Measurements from ENCODE around the gene ELOB. TPM values are rescaled to one million over a fixed set of nuclear protein-coding genes. Genes with fewer than 3 reads are reported as not detected.
A peak's percentile ranks its signal among the peaks of the same experiment; 100 is the strongest.

The ELOB gene
- total and polyA plus RNA-seq, 7 donors, result 226 to 660 (median 317) TPM

DNA sequence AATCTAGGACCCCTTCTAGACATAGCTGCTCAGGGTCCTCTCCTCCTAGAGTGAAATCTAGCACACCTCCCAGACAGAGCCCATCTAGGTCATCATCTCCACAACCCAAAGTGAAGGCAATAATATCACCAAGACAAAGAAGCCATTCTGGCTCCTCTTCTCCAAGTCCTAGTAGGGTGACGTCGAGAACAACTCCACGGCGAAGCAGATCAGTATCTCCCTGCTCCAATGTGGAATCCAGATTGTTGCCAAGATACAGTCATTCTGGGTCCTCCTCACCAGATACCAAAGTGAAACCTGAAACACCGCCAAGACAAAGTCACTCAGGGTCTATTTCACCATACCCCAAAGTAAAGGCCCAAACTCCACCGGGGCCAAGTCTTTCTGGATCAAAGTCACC is 13.9 kb downstream of the ELOB start:
- DNase-seq (no peak), ATAC-seq (peak; percentile 13 to 52 (median 37))
- Histone ChIP-seq H3K27ac (no peak overlapping the region), H3K27me3 (ENCODE audit: insufficient read depth in 3 of 3, low read length in 2 of 3) (no peaks in the 10 kb centered on the region), H3K36me3 (ENCODE audit: insufficient read depth in 1 of 2, low read depth in 1 of 2) (peaks cover 39 to 100% of the 10 kb centered on the region in 2 donors), H3K4me3 (no peak overlapping the region), H3K4me1 (peaks cover 10% of the 10 kb centered on the region), H3K9me3 (no peaks in the 10 kb centered on the region)
- TF ChIP-seq CTCF (IDR thresholded peaks at IDR 0.05), result no peak
- intact Hi-C loops (cut with DNase I), result no loop called here
- 52 to 79% (median 55%) methylated on average over 6 of the region's 6 CpGs for WGBS, 3 donors

DNA sequence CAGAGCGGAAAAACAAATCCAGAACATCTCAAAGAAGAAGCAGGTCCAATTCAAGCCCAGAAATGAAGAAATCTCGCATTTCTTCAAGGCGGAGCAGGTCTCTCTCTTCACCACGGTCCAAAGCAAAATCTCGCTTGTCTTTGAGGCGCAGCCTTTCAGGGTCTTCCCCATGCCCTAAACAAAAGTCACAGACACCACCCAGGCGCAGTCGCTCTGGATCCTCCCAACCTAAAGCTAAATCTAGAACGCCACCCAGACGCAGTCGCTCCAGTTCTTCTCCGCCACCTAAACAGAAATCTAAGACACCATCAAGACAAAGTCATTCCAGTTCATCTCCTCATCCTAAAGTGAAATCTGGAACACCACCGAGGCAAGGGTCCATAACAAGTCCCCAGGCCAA is 14.4 kb downstream of the ELOB start:
- Histone ChIP-seq H3K9me3 (no peaks in the 10 kb centered on the region), H3K27ac (no peak overlapping the region), H3K4me3 (no peak overlapping the region), H3K4me1 (peaks cover 8% of the 10 kb centered on the region), H3K36me3 (ENCODE audit: insufficient read depth in 1 of 2, low read depth in 1 of 2) (peaks cover 36 to 100% of the 10 kb centered on the region in 2 donors), H3K27me3 (ENCODE audit: insufficient read depth in 3 of 3, low read length in 2 of 3) (no peaks in the 10 kb centered on the region)
- DNase-seq, result peak in 1 of 2 donors; percentile 28
- ATAC-seq, result no peak
- intact Hi-C loops (cut with DNase I), result no loop called here
- TF ChIP-seq CTCF (IDR thresholded peaks at IDR 0.05), result no peak
- 96 to 99% (median 97%) methylated on average over 13 of the region's 13 CpGs for WGBS, 3 donors

DNA sequence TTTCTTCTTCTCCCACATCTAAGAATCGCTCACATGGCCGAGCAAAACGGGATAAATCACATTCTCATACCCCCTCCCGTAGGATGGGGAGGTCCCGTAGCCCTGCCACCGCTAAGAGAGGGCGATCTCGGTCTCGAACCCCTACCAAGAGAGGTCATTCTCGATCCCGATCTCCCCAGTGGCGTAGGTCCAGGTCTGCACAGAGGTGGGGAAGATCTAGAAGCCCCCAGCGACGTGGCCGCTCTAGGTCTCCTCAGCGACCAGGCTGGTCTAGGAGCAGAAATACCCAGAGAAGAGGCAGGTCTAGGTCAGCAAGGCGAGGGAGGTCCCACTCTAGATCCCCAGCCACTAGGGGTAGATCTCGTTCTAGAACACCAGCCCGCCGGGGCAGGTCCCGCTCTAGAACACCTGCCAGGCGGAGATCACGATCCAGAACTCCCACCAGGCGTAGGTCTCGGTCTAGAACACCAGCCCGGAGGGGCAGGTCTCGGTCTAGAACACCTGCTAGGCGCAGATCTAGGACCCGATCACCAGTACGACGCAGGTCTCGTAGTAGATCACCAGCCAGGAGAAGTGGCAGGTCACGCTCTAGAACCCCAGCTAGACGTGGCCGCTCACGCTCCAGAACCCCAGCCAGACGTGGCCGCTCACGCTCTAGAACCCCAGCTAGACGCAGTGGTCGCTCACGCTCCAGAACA is 15.0 kb downstream of the ELOB start:
- DNase-seq (peak in 1 of 2 donors; percentile 44), ATAC-seq (peak in 1 of 4 donors; percentile 8)
- Histone ChIP-seq H3K4me1 (peaks cover 9% of the 10 kb centered on the region), H3K4me3 (no peak overlapping the region), H3K27me3 (ENCODE audit: insufficient read depth in 3 of 3, low read length in 2 of 3) (no peaks in the 10 kb centered on the region), H3K9me3 (no peaks in the 10 kb centered on the region), H3K36me3 (ENCODE audit: insufficient read depth in 1 of 2, low read depth in 1 of 2) (peaks cover 32 to 100% of the 10 kb centered on the region in 2 donors), H3K27ac (no peak overlapping the region)
- no peak for TF ChIP-seq CTCF (IDR thresholded peaks at IDR 0.05)
- WGBS, 3 donors, result 97 to 98% (median 98%) methylated on average over 42 of the region's 42 CpGs
- intact Hi-C loops (cut with DNase I), result no loop called here

GRCh38 chr16:2761472-2761871 is 15.6 kb downstream of the ELOB start:
- 87 to 96% (median 95%) methylated on average over 10 of the region's 10 CpGs for WGBS, 3 donors
- Histone ChIP-seq H3K9me3 (no peaks in the 10 kb centered on the region), H3K27ac (no peak overlapping the region), H3K27me3 (ENCODE audit: insufficient read depth in 3 of 3, low read length in 2 of 3) (no peaks in the 10 kb centered on the region), H3K4me1 (peaks cover 14% of the 10 kb centered on the region), H3K36me3 (ENCODE audit: insufficient read depth in 1 of 2, low read depth in 1 of 2) (peaks cover 32 to 100% of the 10 kb centered on the region in 2 donors), H3K4me3 (no peak overlapping the region)
- no peak for TF ChIP-seq CTCF (IDR thresholded peaks at IDR 0.05)
- ATAC-seq, result no peak
- no peak for DNase-seq
- intact Hi-C loops (cut with DNase I), result no loop called here

GRCh38 chr16:2757344-2757743 is 19.7 kb downstream of the ELOB start:
- H3K36me3 ChIP-seq (ENCODE audit: insufficient read depth in 1 of 2, low read depth in 1 of 2), result peaks cover 17 to 64% of the 10 kb centered on the region in 2 donors

More at GRCh38 chr16:2757344-2757743, 19.7 kb downstream of the ELOB start:
- no peaks in the 10 kb centered on the region for H3K9me3 ChIP-seq
- H3K27me3 ChIP-seq (ENCODE audit: insufficient read depth in 3 of 3, low read length in 2 of 3), result no peaks in the 10 kb centered on the region
- DNase-seq, result no peak
- ATAC-seq, result no peak
- 54 to 61% (median 55%) methylated on average over 11 of the region's 11 CpGs for WGBS, 3 donors
- H3K4me1 ChIP-seq, result peaks cover 39% of the 10 kb centered on the region
- TF ChIP-seq CTCF (IDR thresholded peaks at IDR 0.05), result no peak
- peak overlapping the region; percentile 46 for H3K27ac ChIP-seq
- H3K4me3 ChIP-seq, result peak overlapping the region; percentile 96
- intact Hi-C loops (cut with DNase I), result no loop called here

Data from psoas muscle (tissue), 8 donors.